Coronary artery (tissue), 2 donors: ENCODE data around the gene METTL6.

Source experiments
- DNase-seq: peaks from one replicate; pipeline ENCODE4 v3.0.0-alpha.2; 2017; ENCODE audit warnings: low spot score
- H3K27ac ChIP-seq, 2 donors: fragments of 200-600 bp; sonication (generic); one replicate each; pipeline ENCODE4 v1.5.1; 2016 to 2019
- H3K4me3 ChIP-seq: fragments of 200-600 bp; sonication (generic); 2 replicates; pipeline ENCODE4 v1.5.1; 2016; ENCODE audit warnings: mild to moderate bottlenecking, moderate library complexity
- TF ChIP-seq, protein P1 (sequence below): fragments of 200-600 bp; sonication (generic); IDR thresholded peaks from one replicate; pipeline ENCODE4 v1.5.1; 2019; ENCODE audit warnings: antibody characterized with exemption

The METTL6 gene

DNA sequence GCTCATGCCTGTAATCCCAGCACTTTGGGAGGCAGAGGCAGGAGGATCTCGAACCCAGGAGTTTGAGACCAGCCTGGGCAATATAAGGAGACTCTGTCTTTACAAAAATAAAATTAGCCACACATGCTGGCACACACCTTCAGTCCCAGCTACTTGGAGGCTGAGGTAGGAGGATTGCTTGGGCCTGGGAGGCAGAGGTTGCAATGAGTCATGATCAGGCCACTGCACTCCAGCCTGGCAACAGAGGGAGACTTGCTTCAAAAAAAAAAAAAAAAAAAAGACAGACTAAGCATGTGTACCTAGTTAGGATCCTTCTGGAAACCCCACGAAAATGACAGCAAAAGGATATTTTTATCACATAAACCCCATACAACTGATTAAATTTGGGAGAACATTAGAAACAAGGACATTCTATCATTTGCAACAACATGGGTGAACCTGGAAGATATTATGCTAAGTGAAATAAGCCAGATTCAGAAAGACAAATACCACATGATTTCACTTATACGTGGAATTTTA, 44.9 kb downstream of the METTL6 start:
- TF ChIP-seq, protein P1, sequence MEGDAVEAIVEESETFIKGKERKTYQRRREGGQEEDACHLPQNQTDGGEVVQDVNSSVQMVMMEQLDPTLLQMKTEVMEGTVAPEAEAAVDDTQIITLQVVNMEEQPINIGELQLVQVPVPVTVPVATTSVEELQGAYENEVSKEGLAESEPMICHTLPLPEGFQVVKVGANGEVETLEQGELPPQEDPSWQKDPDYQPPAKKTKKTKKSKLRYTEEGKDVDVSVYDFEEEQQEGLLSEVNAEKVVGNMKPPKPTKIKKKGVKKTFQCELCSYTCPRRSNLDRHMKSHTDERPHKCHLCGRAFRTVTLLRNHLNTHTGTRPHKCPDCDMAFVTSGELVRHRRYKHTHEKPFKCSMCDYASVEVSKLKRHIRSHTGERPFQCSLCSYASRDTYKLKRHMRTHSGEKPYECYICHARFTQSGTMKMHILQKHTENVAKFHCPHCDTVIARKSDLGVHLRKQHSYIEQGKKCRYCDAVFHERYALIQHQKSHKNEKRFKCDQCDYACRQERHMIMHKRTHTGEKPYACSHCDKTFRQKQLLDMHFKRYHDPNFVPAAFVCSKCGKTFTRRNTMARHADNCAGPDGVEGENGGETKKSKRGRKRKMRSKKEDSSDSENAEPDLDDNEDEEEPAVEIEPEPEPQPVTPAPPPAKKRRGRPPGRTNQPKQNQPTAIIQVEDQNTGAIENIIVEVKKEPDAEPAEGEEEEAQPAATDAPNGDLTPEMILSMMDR: no peak
- H3K27ac ChIP-seq: no peak overlapping the region
- no peak for DNase-seq
- H3K4me3 ChIP-seq: no peak overlapping the region

DNA sequence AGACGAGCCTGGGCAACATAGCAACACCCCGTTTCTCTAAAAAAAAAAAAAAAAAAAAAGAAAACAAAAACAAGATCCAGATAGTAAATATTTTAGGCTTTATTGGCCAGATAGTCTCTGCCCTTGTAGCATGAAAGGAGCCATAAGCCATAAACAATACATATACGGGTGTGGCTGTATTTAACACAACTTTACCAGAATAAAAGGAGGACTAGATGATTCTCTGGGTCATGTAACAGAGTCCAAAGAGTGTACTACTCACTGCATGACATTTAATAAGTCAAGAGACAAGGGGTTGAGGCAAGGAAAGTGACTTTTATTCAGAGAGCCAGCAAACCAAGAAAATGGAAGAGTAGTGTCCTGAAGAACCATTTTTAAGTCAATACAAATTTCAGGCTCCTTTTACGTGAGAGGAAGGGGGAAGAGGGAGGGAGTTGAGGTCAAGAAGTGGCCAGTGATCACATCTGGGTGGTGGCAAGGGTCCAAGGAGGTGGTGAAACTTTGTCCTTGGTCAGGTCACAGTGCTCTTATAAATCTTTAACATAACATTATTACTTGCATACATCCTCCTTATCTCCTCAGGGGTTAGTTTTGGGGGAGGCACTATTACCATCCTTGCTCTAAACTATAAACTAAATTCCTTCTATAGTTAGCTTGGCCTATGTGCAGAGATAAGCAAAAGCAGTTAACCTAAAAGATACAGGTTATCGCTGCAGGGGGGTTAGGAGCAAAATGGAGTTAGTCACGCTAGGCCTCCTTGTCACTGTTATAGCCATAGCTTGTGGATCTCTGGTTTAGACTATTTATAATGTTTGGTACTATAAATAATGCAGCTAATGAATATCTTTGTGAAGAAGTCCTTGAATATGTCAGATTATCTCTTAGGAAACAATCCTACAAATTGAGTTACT, 46.1 kb downstream of the METTL6 start:
- H3K27ac ChIP-seq: no peak overlapping the region
- no peak for DNase-seq
- no peak overlapping the region for H3K4me3 ChIP-seq
- TF ChIP-seq, protein P1: no peak

DNA sequence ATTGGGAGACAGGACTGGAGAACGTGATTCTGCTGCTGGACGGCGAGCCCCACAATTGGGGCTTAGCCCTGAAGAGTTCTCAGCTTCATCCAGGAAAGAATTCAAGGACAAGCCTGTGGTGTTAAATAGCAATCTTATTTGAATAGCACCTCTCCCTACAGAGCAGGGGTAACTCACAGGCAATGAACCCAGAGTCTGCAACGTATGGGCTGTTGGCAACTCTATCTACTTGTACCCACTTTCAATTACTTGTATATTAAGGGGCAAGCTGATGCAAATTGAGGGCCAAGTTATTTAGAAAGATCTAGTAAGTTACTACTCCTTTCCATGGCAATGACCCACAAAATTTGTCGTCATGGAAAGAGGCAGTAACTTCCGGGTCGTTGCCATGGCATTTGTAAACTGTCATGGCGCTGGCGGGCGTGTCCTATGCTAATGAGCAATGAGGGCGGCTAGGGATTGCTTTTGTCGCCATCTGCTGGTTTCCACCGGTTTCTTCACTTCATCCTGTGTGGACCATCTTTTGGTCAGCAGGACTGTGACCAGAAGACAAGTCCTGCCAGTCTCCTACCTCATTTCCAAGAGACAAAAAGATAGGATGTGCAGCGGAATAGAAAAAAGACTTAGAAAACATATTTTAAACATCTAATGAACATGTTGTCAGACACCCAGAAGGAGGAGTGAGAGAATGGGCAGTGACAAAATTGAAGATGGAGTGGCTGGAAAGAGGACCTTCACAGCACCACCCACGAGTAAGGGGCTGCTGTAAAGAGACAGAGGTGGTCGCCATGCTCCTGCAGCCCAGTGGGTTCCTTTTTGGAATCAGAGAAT, 49.2 kb downstream of the METTL6 start:
- Histone ChIP-seq H3K27ac (peak overlapping the region; percentile 21 to 87), H3K4me3 (peak overlapping the region; percentile 49)
- TF ChIP-seq, protein P1: peak; percentile 65
- peak; percentile 97 for DNase-seq

DNA sequence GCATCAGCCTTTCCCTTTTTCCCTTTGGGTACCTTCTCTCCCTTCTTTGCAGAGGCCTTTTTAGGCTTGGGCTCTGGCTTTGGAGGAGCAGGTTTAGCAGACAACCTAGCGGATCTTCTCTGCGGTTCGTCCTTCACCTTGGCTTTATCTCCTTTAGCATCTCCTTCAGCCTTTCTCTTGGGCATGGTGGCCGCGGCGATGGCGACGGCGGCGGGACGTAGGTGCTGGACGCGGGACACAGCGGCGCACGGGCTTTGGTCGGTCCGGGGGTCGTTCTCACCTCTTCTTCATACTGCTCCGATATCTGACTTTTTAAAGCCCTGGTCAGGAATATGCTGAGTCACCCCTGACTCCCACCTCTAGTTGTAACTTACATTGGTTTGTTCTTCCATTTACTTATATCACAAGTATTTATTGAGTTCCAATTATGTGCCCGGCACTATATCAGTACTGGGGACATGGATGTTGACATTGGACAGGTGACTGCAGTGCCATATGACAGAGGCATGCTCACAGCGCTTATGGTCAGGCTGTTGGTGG, 51.8 kb downstream of the METTL6 start:
- no peak overlapping the region for H3K4me3 ChIP-seq
- DNase-seq: no peak
- H3K27ac ChIP-seq: no peak overlapping the region
- TF ChIP-seq, protein P1: no peak

DNA sequence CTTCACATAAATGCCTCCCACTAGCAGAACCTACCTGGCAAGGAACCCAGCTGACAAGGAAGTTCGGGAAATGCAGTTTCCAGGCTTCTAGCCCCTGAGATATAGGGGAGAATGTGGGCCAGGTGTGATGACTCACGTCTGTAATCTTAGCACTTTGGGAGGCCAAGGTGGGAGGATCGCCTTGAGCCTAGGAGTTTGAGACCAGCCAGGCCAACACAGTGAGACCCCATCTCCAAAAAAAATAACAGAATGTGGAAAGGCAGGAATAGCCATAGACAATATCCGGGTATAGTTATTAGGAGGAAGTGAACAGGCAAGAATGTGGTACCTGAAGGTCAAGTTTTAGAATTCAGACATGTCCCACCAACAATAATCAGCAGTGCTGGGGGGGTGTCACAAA, 54.4 kb downstream of the METTL6 start:
- no peak overlapping the region for H3K4me3 ChIP-seq
- H3K27ac ChIP-seq: no peak overlapping the region
- DNase-seq: no peak
- TF ChIP-seq, protein P1: no peak

DNA sequence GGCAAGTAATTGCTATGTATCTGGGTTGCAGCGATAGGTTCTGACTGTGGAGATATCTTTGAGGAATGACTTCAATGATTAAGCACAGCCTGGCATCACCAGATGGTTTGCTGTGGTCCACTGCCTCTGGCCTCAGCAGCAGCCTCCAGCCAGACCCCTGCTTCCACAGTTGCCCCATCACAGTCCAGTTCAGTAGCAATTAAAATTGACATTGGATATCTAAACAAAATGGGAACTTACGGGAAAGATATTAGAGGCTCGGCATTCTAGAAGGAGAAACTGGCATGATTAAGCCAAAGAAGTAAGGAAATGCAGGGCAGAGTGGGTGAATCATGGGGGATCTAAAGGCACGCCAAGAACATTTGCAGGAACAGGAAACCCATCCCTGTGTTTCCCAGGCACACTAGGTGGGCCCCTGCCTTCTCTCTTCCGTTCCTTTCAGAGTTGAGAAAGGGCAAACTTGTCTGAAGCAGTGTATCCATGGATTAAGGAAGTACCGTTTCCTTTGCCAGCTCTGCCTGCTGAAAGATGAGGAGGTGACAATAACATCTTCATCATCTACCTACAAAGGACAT, 58.7 kb downstream of the METTL6 start:
- no peak for DNase-seq
- Histone ChIP-seq H3K27ac (peak overlapping the region in 1 of 2 donors; percentile 31), H3K4me3 (no peak overlapping the region)
- TF ChIP-seq, protein P1: no peak
